ENCODE results near the gene ENTPD8.

DNA sequence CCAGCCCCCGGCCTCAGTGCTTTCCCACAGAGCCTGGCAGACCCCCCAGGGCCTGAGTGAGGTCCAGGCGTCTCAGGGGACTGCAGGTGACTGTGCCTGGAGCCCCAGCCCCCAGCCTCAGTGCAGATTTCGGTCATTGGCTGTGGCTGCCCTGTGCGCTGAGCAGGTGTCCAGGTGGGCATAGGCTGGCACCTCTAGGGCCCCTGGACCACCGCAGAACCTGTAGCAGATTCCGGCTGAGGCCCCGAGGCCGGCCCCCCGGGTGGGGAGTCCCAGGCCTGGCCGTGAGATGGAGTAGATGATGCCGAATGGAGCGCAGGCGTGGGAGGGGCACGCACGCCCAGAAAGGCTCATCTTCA is 30.3 kb downstream of the ENTPD8 start:
- TF ChIP-seq, protein P1, sequence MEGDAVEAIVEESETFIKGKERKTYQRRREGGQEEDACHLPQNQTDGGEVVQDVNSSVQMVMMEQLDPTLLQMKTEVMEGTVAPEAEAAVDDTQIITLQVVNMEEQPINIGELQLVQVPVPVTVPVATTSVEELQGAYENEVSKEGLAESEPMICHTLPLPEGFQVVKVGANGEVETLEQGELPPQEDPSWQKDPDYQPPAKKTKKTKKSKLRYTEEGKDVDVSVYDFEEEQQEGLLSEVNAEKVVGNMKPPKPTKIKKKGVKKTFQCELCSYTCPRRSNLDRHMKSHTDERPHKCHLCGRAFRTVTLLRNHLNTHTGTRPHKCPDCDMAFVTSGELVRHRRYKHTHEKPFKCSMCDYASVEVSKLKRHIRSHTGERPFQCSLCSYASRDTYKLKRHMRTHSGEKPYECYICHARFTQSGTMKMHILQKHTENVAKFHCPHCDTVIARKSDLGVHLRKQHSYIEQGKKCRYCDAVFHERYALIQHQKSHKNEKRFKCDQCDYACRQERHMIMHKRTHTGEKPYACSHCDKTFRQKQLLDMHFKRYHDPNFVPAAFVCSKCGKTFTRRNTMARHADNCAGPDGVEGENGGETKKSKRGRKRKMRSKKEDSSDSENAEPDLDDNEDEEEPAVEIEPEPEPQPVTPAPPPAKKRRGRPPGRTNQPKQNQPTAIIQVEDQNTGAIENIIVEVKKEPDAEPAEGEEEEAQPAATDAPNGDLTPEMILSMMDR (IDR thresholded peaks at IDR 0.05) = no peak
- TF ChIP-seq EZH2 (IDR thresholded peaks at IDR 0.05; ENCODE audit: borderline replicate concordance, insufficient read depth, low read depth, low read length, poor library complexity, severe bottlenecking) = no peak

Data from B cell (primary cell).